ENCODE results near the gene ACAP2.
"Not testable (repeated sequence)": the region's sequence is repeated elsewhere in the genome, so short reads cannot be mapped to it uniquely, and the experiment has no call there.

Gene ACAP2

DNA sequence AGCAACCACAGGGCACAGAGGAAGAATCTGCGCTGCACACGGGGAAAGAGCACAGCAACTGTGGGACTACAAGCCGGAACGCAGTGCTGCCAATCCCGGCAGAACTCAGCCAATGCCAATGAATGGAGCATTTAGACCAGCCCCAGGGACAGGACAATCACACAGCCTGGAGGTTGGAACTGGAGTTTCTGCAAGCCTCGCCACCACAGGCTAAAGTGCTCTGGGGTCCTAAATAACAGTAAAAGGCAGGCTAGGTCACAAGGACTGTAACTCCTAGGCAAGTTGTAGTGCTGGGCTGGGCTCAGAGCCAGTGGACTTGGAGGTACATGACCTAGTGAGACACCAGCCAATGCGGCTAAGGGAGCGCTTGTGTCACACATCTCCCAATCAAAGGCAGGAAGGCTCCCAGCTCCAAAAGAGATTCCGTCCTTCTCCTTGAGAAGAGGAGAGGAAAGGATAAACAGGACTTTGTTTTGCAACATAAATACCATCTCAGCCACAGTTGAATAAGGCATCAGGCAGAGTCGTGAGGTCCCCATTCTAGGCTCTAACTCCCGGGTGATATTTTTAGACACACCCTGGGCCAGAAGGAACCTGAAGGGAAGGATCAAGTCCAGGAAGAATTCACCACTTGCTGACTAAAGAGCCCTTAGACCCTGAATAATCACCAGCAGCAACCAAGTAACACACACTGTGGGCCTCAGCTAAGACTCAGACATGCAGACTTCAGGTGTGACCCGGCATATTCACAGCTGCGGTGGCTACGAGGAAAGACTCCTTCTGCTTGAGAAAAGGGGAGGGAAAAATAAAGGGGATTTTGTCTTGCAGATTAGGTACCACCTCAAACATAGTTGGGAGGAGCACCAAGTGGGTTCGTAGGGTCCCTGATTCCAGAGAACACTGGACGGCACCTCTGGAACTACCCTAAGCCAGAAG is 86.4 kb downstream of the ACAP2 start:
- DNase-seq (ENCODE audit: extremely low spot score) = no peak
- TF ChIP-seq CTCF (IDR thresholded peaks at IDR 0.05; ENCODE audit: control extremely low read depth, extremely low read depth, low read depth, missing control alignments) = no peak
- POLR2A ChIA-PET = no interaction called here
- CTCF ChIA-PET = interaction anchor here (0.8 to 1.2 kb wide), 3 partner anchors 12 to 85 kb away, joined by 3 to 4 read pairs (median 3); partner anchors contain the start of gene XXYLT1

- CTCF ChIA-PET = interaction anchor here (1.0 to 1.6 kb wide), 3 partner anchors 14 to 25 kb away, joined by 3 to 5 read pairs (median 4); no protein-coding TSS in a partner anchor
- DNase-seq (ENCODE audit: extremely low spot score); POLR2A ChIA-PET: not testable (repeated sequence)
Measured at GRCh38 chr3:195354009-195354408, 88.8 kb downstream of the ACAP2 start.

DNA sequence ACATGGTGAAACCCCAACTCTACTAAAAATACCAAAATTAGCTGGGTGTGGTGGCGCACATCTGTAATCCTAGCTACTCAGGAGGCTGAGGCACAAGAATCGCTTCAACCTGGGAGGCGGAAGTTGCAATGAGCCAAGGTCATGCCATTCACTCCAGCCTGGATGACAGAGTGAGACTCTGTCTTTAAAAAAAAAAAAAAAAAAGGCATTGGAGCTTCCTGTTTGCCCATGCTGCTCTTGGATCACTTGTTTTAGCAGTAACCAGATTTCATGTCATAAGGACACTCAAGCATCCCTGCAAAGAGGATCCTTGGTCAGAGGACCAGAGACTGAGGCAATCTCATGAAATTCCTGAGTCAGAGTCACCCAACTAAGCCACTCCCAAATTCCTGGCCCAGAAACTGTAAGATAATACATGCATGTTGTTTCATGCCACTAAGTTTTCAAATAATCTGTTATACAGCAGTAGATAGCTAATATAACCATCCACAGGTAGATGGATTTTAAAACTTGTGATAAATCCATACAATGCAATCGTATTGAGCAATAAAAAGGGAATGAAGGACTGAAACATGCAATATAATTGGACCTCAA is 89.8 kb downstream of the ACAP2 start:
- DNase-seq (ENCODE audit: extremely low spot score) = no peak
- POLR2A ChIA-PET = no interaction called here
- CTCF ChIA-PET = interaction anchor here (1.0 kb wide), 1 partner anchor 82 kb away, joined by 4 read pairs; the partner anchor contains the start of gene XXYLT1
- TF ChIP-seq CTCF (IDR thresholded peaks at IDR 0.05; ENCODE audit: control extremely low read depth, extremely low read depth, low read depth, missing control alignments) = no peak

GRCh38 chr3:195348426-195349115 is 94.2 kb downstream of the ACAP2 start:
- TF ChIP-seq CTCF (IDR thresholded peaks at IDR 0.05; ENCODE audit: control extremely low read depth, extremely low read depth, low read depth, missing control alignments) = no peak
- ChIA-PET CTCF (no interaction called here), POLR2A (no interaction called here)
- DNase-seq (ENCODE audit: extremely low spot score) = no peak

DNA sequence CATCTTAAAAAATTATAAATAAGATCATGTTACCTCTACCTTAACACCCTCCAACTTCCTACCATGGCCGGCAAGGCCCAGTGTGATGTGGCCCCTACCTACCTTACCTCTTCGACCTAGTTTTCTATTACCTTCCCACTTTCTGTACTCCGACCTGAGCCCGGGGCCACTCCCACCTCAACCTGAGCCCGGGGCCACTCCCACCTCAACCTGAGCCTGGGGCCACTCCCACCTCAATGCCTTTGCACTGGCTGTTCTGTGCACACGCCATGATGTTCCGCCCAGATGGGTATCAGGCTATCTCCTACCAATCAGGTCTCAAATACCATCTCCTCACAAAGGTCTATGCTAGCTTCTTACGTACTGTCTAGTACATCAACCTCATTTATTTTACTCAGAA is 105.1 kb downstream of the ACAP2 start:
- ChIA-PET POLR2A (no interaction called here), CTCF (interaction anchor here (1.3 kb wide), 2 partner anchors 17 to 52 kb away, joined by 3 read pairs; no protein-coding TSS in a partner anchor)
- DNase-seq (ENCODE audit: extremely low spot score) = no peak
- no peak for TF ChIP-seq CTCF (IDR thresholded peaks at IDR 0.05; ENCODE audit: control extremely low read depth, extremely low read depth, low read depth, missing control alignments)

DNA sequence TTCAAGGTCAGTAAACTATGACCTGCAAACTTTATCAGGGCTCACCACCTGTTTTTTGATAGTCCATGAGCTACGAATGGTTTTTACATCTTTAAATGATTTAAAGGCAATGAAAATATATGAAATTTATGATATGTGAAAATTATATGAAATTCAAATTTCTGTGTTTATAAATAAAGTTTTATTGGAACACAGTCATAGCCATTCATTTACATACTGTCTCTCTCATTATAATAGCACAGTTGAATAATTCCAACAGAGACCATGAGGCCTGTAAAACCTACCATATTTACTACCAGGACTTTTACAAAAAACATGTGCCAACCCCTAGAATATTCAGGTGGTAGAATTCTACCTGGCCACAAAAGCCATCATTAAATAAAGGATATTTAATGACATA is 107.9 kb downstream of the ACAP2 start:
- ChIA-PET POLR2A (no interaction called here), CTCF (interaction anchor here (1.6 kb wide), 1 partner anchor 65 kb away, joined by 4 read pairs; no protein-coding TSS in a partner anchor)
- DNase-seq (ENCODE audit: extremely low spot score) = no peak
- TF ChIP-seq CTCF (IDR thresholded peaks at IDR 0.05; ENCODE audit: control extremely low read depth, extremely low read depth, low read depth, missing control alignments) = no peak
